ENCODE measurements around the gene SAMD11.

GRCh38 chr1:923131-923990, at the start of gene SAMD11:
- TF ChIP-seq CTCF (IDR thresholded peaks at IDR 0.05) (no peak), POLR2A (IDR thresholded peaks at IDR 0.05) (no peak), EP300 (IDR thresholded peaks at IDR 0.05) (no peak)
